Testis (tissue), 3 donors: Measurements from ENCODE around the gene TRIM13. TPM values are rescaled to one million over a fixed set of nuclear protein-coding genes. Genes with fewer than 3 reads are reported as not detected.
A peak's percentile ranks its signal among the peaks of the same experiment; 100 is the strongest.

Experiments
- DNase-seq: peaks from one replicate; pipeline ENCODE4 v3.0.0-alpha.2; 2019
- H3K27ac ChIP-seq, 2 donors: fragments of 200-600 bp; sonication (generic); one replicate each; pipeline ENCODE4 v1.5.1; 2019
- H3K27me3 ChIP-seq: fragments of 200-600 bp; sonication (generic); one replicate; pipeline ENCODE4 v1.5.1; 2019
- H3K36me3 ChIP-seq: fragments of 200-600 bp; sonication (generic); one replicate; pipeline ENCODE4 v1.5.1; 2017; ENCODE audit warnings: low read depth; ENCODE audit errors: missing control alignments
- H3K4me1 ChIP-seq: fragments of 200-600 bp; sonication (generic); one replicate; pipeline ENCODE4 v1.5.1; 2019
- H3K4me3 ChIP-seq, 2 donors: fragments of 200-600 bp; sonication (generic); one replicate each; pipeline ENCODE4 v1.5.1; 2017 to 2019
- H3K9me3 ChIP-seq: fragments of 200-600 bp; sonication (generic); one replicate; pipeline ENCODE4 v1.5.1; 2017
- CTCF ChIP-seq, 3 experiments: fragments of 450-650 bp in 2 of 3; fragments of 200-600 bp in 1 of 3; sonication (generic) in 1 of 3; IDR thresholded peaks; one replicate each; pipeline ENCODE4 v1.5.1; 2016 to 2019; ENCODE audit warnings: antibody characterized with exemption in 3 of 3, mild to moderate bottlenecking in 2 of 3, moderate library complexity in 1 of 3
- POLR2A ChIP-seq: fragments of 450-650 bp; IDR thresholded peaks from one replicate; pipeline ENCODE4 v1.6.1; 2017; ENCODE audit warnings: antibody characterized with exemption, mild to moderate bottlenecking, moderate library complexity
- WGBS, 2 donors: methylation state at CpG; one replicate each; pipeline ENCODE4 v1.1.5; 2018; 5-methylcytosine and 5-hydroxymethylcytosine counted together
- intact Hi-C: fragments of 100-400 bp; cut with DNase I; formaldehyde crosslinking; loops from one replicate; pipeline ENCODE4 v1.15.1; 2023; ENCODE audit warnings: low total_unique reads
- polyA plus RNA-seq: library from polyadenylated mRNA; stranded (reverse); fragments of 350-450 nt; fragmentation: Illumina TruSeq; extraction: RNeasy Lipid Tissue Mini Kit (QIAGEN cat#74804); gene quantifications from one replicate; pipeline ENCODE4 v1.2.3, GENCODE V29; 2014; ENCODE audit warnings: low read depth, low replicate concordance; ENCODE audit not compliant: insufficient read depth
- total RNA-seq, 2 donors: library from RNA; depleted of rRNA; stranded (reverse); fragments of >200 nt; gene quantifications; one replicate each; pipeline ENCODE4 v1.2.3, GENCODE V29; 2016

The TRIM13 gene
- total and polyA plus RNA-seq, 3 donors from 2014 or later = 43.1 to 163 (median 48.6) TPM

- 37 to 49% methylated on average over 5 of the region's 5 CpGs for WGBS, 2 donors
Measured at GRCh38 chr13:50015258-50015657, 18.4 kb downstream of the TRIM13 start, which contains the start of gene KCNRG. KCNRG (plus strand) TSS chr13:50015444; CDS start chr13:50015494, 50 bp downstream.

GRCh38 chr13:50015750-50016149 lies 18.9 kb downstream of the TRIM13 start:
- H3K27me3 ChIP-seq = no peaks in the 10 kb centered on the region
- H3K4me3 ChIP-seq = no peak overlapping the region
- TF ChIP-seq POLR2A (no peak), CTCF (IDR thresholded peaks at IDR 0.05) (no peak)
- no peaks in the 10 kb centered on the region for H3K36me3 ChIP-seq
- DNase-seq = no peak
- H3K4me1 ChIP-seq = peaks cover 18% of the 10 kb centered on the region
- intact Hi-C loops = no loop called here
- no peak overlapping the region for H3K27ac ChIP-seq
- 56 to 58% methylated on average over 4 of the region's 4 CpGs for WGBS, 2 donors
- no peaks in the 10 kb centered on the region for H3K9me3 ChIP-seq

More at GRCh38 chr13:50015258-50015657, 18.4 kb downstream of the TRIM13 start, which contains the start of gene KCNRG:
- intact Hi-C loops = no loop called here
- TF ChIP-seq POLR2A (no peak), CTCF (IDR thresholded peaks at IDR 0.05) (no peak)
- no peak within 1 kb of the TSS for H3K4me3 ChIP-seq
- peaks cover 18% of the 10 kb centered on the region for H3K4me1 ChIP-seq
- H3K36me3 ChIP-seq = no peaks in the 10 kb centered on the region
- no peaks in the 10 kb centered on the region for H3K9me3 ChIP-seq
- no peaks in the 10 kb centered on the region for H3K27me3 ChIP-seq
- H3K27ac ChIP-seq = no peak within 1 kb of the TSS
- DNase-seq = no peak

- intact Hi-C loops = no loop called here
- Histone ChIP-seq H3K36me3 (no peaks in the 10 kb centered on the region), H3K9me3 (no peaks in the 10 kb centered on the region), H3K27ac (peak overlapping the region in 1 of 2 donors; percentile 7), H3K4me3 (no peak overlapping the region), H3K27me3 (no peaks in the 10 kb centered on the region), H3K4me1 (peaks cover 18% of the 10 kb centered on the region)
- 60 to 61% methylated on average over 2 of the region's 2 CpGs for WGBS, 2 donors
- no peak for DNase-seq
- TF ChIP-seq CTCF (IDR thresholded peaks at IDR 0.05) (no peak), POLR2A (no peak)
Measured at GRCh38 chr13:50016444-50016843, 19.6 kb downstream of the TRIM13 start.

- H3K27ac ChIP-seq = no peak overlapping the region
Measured at GRCh38 chr13:50017819-50018218, 21.0 kb downstream of the TRIM13 start.

More at GRCh38 chr13:50017819-50018218, 21.0 kb downstream of the TRIM13 start:
- Histone ChIP-seq H3K27me3 (no peaks in the 10 kb centered on the region), H3K36me3 (no peaks in the 10 kb centered on the region), H3K4me3 (no peak overlapping the region), H3K9me3 (no peaks in the 10 kb centered on the region), H3K4me1 (peaks cover 18% of the 10 kb centered on the region)
- intact Hi-C loops = no loop called here
- DNase-seq = no peak
- TF ChIP-seq POLR2A (no peak), CTCF (IDR thresholded peaks at IDR 0.05) (no peak)
